GM10248 (cell line): ENCODE results near the gene SPRN.
A peak's percentile ranks its signal among the peaks of the same experiment; 100 is the strongest.
"Not testable (repeated sequence)": the region's sequence is repeated elsewhere in the genome, so short reads cannot be mapped to it uniquely, and the experiment has no call there.

Experiments used
- CTCF ChIA-PET: fragments of 300-600 bp; sonication (Branson Sonifier 250); formaldehyde crosslinking; extraction: SDS; loops from one replicate; lab custom pipeline; 2021; ENCODE audit warnings: antibody characterized with exemption; lab: Yijun Ruan, JAX
- POLR2A ChIA-PET: fragments of 350-650 bp; sonication (Branson Sonifier 250); formaldehyde crosslinking; extraction: SDS; loops from one replicate; lab custom pipeline; 2020; ENCODE audit warnings: antibody characterized with exemption; lab: Yijun Ruan, JAX
- DNase-seq: peaks from one replicate; pipeline ENCODE4 v3.0.0; 2012; ENCODE audit errors: extremely low spot score
- TF ChIP-seq, protein P1 (sequence below): IDR thresholded peaks from 2 replicates; pipeline ENCODE4 v1.5.1; 2012; ENCODE audit warnings: mild to moderate bottlenecking, low read depth; ENCODE audit errors: extremely low read depth, missing control alignments, control extremely low read depth

SPRN gene

DNA sequence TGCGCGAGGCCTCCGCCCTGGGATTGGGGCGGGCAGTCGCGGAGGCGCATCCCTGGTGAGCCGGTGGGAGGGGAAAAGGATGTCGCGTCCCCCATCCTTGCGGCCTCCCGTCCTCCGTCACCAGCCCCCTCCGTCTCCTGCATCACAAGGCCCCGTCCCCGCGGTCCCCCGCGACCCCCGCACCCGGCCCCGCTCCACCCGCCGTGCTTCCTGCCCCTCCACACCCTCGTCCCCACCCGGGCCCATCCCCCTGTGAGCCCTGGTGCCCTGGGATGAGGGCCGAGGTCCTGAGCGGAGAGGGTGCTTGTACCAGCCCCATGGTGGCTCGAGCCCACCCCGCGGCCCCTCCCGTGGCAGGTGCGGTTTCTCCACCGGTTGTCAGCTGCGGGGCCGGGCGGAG is at the start of gene SPRN:
TSS of gene SPRN (minus strand) at position 25 of the 400 bp plus-strand sequence. CDS start 944 bp downstream, outside the sequence.
- DNase-seq, POLR2A ChIA-PET, CTCF ChIA-PET: not testable (repeated sequence)

- TF ChIP-seq, protein P1, sequence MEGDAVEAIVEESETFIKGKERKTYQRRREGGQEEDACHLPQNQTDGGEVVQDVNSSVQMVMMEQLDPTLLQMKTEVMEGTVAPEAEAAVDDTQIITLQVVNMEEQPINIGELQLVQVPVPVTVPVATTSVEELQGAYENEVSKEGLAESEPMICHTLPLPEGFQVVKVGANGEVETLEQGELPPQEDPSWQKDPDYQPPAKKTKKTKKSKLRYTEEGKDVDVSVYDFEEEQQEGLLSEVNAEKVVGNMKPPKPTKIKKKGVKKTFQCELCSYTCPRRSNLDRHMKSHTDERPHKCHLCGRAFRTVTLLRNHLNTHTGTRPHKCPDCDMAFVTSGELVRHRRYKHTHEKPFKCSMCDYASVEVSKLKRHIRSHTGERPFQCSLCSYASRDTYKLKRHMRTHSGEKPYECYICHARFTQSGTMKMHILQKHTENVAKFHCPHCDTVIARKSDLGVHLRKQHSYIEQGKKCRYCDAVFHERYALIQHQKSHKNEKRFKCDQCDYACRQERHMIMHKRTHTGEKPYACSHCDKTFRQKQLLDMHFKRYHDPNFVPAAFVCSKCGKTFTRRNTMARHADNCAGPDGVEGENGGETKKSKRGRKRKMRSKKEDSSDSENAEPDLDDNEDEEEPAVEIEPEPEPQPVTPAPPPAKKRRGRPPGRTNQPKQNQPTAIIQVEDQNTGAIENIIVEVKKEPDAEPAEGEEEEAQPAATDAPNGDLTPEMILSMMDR = no peak
- ChIA-PET CTCF (no interaction called here), POLR2A (no interaction called here)
- no peak for DNase-seq
Measured at GRCh38 chr10:133474027-133474426, 49.6 kb upstream of the SPRN start.

DNA sequence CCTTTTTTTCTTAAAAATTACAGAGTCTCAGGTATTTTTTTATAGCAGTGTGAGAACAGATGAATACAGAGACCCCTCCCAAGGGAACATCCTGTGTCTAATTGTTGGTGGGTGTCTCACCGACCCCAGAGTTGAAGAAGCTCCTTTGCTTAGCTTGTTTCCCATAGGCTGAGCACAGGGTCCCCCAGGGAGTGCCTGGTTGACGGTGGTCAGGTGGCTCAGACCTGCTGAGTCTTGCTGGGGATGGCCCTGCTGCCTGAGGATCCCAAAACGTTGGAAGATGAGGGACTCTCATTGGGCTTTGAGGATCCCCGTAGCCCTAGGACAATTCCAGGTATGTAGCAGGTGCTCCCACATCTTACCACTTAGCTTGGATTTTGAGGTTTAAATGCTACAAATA is 48.8 kb upstream of the SPRN start:
- CTCF ChIA-PET = no interaction called here

GRCh38 chr10:133471300-133472109 is 47.1 kb upstream of the SPRN start:
- DNase-seq = no peak
- ChIA-PET CTCF (no interaction called here), POLR2A (no interaction called here)
- TF ChIP-seq, protein P1 = no peak

More for the DNA sequence above, 48.8 kb upstream of the SPRN start:
- no peak for DNase-seq
- POLR2A ChIA-PET = no interaction called here
- TF ChIP-seq, protein P1 = no peak

GRCh38 chr10:133469205-133469604 is 44.8 kb upstream of the SPRN start:
- CTCF ChIA-PET, DNase-seq, POLR2A ChIA-PET: not testable (repeated sequence)

DNA sequence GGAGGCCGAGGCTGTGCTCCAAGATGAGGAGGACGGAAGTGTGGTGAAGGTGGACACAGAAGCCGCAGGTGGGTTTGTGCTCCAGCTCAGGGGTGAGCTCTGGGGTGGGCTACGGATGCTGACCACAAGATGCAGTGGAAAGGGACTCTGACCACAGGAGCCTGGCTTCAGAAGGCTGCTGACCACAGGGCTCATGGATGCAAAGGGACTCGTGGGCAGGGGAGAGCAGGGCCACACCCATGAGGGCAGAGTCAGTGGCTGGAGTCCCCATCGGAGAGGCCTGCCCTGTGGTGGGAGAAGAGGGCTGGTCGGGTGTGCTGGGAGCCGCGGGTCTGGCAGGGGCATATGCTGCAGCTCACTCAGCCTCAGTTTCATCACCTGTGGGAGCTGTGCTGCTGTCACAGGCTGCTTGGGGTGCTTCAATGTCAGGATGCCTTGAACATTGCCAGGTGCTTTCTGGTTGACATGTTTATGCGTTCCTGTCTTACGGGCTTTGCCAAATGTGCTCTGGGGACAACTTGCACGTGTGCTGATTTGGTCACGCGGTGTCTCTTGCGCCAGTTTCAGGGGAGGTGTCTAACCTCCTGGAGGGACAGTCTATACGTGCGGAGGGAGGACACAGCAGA is 43.0 kb upstream of the SPRN start:
- no peak for DNase-seq
- ChIA-PET CTCF (no interaction called here), POLR2A (no interaction called here)
- TF ChIP-seq, protein P1 = no peak

- peak; percentile 9 for DNase-seq
- CTCF ChIA-PET = interaction anchor here (0.7 kb wide), 1 partner anchor 28 kb away, joined by 3 read pairs; no protein-coding TSS in a partner anchor
Measured at GRCh38 chr10:133466683-133467275, 42.4 kb upstream of the SPRN start.

More at GRCh38 chr10:133466683-133467275, 42.4 kb upstream of the SPRN start:
- POLR2A ChIA-PET = no interaction called here
- TF ChIP-seq, protein P1 = no peak
